ENCODE measurements around the gene CLCNKB.

CLCNKB gene

GRCh38 chr1:16075337-16076030 lies 31.9 kb downstream of the CLCNKB start:
- no peaks in the 10 kb centered on the region for H3K27me3 ChIP-seq (ENCODE audit: insufficient read depth, low read depth)
- no peaks in the 10 kb centered on the region for H3K79me2 ChIP-seq (ENCODE audit: insufficient read depth, low read depth)
- no peaks in the 10 kb centered on the region for H3K36me3 ChIP-seq (ENCODE audit: insufficient read depth)
- H3K27ac ChIP-seq = no peak overlapping the region
- H3K9ac ChIP-seq = no peak overlapping the region
- H4K20me1 ChIP-seq (ENCODE audit: insufficient read depth) = no peaks in the 10 kb centered on the region
- H3K4me1 ChIP-seq (ENCODE audit: low read depth, poor library complexity, severe bottlenecking) = peaks cover 26% of the 10 kb centered on the region
- no peak overlapping the region for H3K4me3 ChIP-seq (IDR thresholded peaks at IDR 0.05; ENCODE audit: insufficient read depth, low read depth, low read length)
- H2AFZ ChIP-seq (ENCODE audit: low read depth) = no peak overlapping the region
- H3K4me2 ChIP-seq = no peak overlapping the region
- no peak for TF ChIP-seq CTCF (conservative IDR thresholded peaks at IDR 0.05; ENCODE audit: low read depth, low read length)

- Histone ChIP-seq H3K27me3 (ENCODE audit: insufficient read depth, low read depth) (no peaks in the 10 kb centered on the region), H3K27ac (no peak overlapping the region), H4K20me1 (ENCODE audit: insufficient read depth) (no peaks in the 10 kb centered on the region), H3K4me3 (IDR thresholded peaks at IDR 0.05; ENCODE audit: insufficient read depth, low read depth, low read length) (no peak overlapping the region), H3K9ac (no peak overlapping the region), H2AFZ (ENCODE audit: low read depth) (no peak overlapping the region), H3K79me2 (ENCODE audit: insufficient read depth, low read depth) (no peaks in the 10 kb centered on the region), H3K4me2 (no peak overlapping the region), H3K4me1 (ENCODE audit: low read depth, poor library complexity, severe bottlenecking) (peaks cover 26% of the 10 kb centered on the region), H3K36me3 (ENCODE audit: insufficient read depth) (no peaks in the 10 kb centered on the region)
- no peak for TF ChIP-seq CTCF (conservative IDR thresholded peaks at IDR 0.05; ENCODE audit: low read depth, low read length)
These were observed 32.7 kb downstream of the CLCNKB start for GRCh38 chr1:16076031-16076864.

GRCh38 chr1:16076865-16077238 lies 33.3 kb downstream of the CLCNKB start:
- Histone ChIP-seq H3K4me3 (IDR thresholded peaks at IDR 0.05; ENCODE audit: insufficient read depth, low read depth, low read length) (no peak overlapping the region), H3K4me1 (ENCODE audit: low read depth, poor library complexity, severe bottlenecking) (peaks cover 26% of the 10 kb centered on the region), H3K27me3 (ENCODE audit: insufficient read depth, low read depth) (no peaks in the 10 kb centered on the region), H3K36me3 (ENCODE audit: insufficient read depth) (no peaks in the 10 kb centered on the region), H3K79me2 (ENCODE audit: insufficient read depth, low read depth) (no peaks in the 10 kb centered on the region), H3K4me2 (no peak overlapping the region), H2AFZ (ENCODE audit: low read depth) (no peak overlapping the region), H3K27ac (no peak overlapping the region), H4K20me1 (ENCODE audit: insufficient read depth) (no peaks in the 10 kb centered on the region), H3K9ac (no peak overlapping the region)
- no peak for TF ChIP-seq CTCF (conservative IDR thresholded peaks at IDR 0.05; ENCODE audit: low read depth, low read length)

- Histone ChIP-seq H3K4me1 (ENCODE audit: low read depth, poor library complexity, severe bottlenecking) (peaks cover 26% of the 10 kb centered on the region), H4K20me1 (ENCODE audit: insufficient read depth) (no peaks in the 10 kb centered on the region), H3K36me3 (ENCODE audit: insufficient read depth) (no peaks in the 10 kb centered on the region), H3K27me3 (ENCODE audit: insufficient read depth, low read depth) (no peaks in the 10 kb centered on the region), H3K4me3 (IDR thresholded peaks at IDR 0.05; ENCODE audit: insufficient read depth, low read depth, low read length) (no peak overlapping the region), H3K79me2 (ENCODE audit: insufficient read depth, low read depth) (no peaks in the 10 kb centered on the region), H3K27ac (no peak overlapping the region), H2AFZ (ENCODE audit: low read depth) (no peak overlapping the region), H3K4me2 (no peak overlapping the region), H3K9ac (no peak overlapping the region)
- no peak for TF ChIP-seq CTCF (conservative IDR thresholded peaks at IDR 0.05; ENCODE audit: low read depth, low read length)
These were observed 34.0 kb downstream of the CLCNKB start for GRCh38 chr1:16077406-16078245.

Measured in KMS-11 (cell line).